Measurements from ENCODE around the gene TLCD4. TPM values are rescaled to one million over a fixed set of nuclear protein-coding genes. Genes with fewer than 3 reads are reported as not detected.
"Not testable (repeated sequence)": the region's sequence is repeated elsewhere in the genome, so short reads cannot be mapped to it uniquely, and the experiment has no call there.

TLCD4 gene
- total RNA-seq, 1 experiment from 2014 or later = 2.9 TPM

GRCh38 chr1:95088303-95088702, 28.9 kb upstream of the TLCD4 start:
- Histone ChIP-seq H3K9me3 (ENCODE audit: control insufficient read depth, insufficient read depth, low read depth, low read length) (no peaks in the 10 kb centered on the region), H3K27ac (ENCODE audit: low read length) (no peak overlapping the region), H3K4me3 (ENCODE audit: low read depth in 2 of 2, low read length in 2 of 2) (no peak overlapping the region), H3K36me3 (ENCODE audit: control insufficient read depth, insufficient read depth, low read length) (no peaks in the 10 kb centered on the region), H3K27me3 (ENCODE audit: control insufficient read depth, insufficient read depth, low read length) (no peaks in the 10 kb centered on the region), H3K4me1 (ENCODE audit: control insufficient read depth, insufficient read depth, low read length) (no peaks in the 10 kb centered on the region)
- POLR2A ChIA-PET = no interaction called here
- BruUV-seq (replicated peaks) = no TSS peak
- TF ChIP-seq POLR2AphosphoS5 (IDR thresholded peaks at IDR 0.05; ENCODE audit: low read depth, low read length) = no peak
- no peak for TF ChIP-seq TCF7L2 (IDR thresholded peaks at IDR 0.05; ENCODE audit: low read depth, low read length)
- no peak for TF ChIP-seq SIN3A (IDR thresholded peaks at IDR 0.05; ENCODE audit: borderline replicate concordance, insufficient read depth, low read depth, low read length)
- no peak for TF ChIP-seq CTCF (IDR thresholded peaks at IDR 0.05)
- TF ChIP-seq REST (IDR thresholded peaks at IDR 0.05; ENCODE audit: insufficient read depth in 1 of 2, low read depth in 2 of 2, low read length in 1 of 2) = no peak
- in situ Hi-C loops (cut with HindIII; ENCODE audit: low pct_unique_long_range_greater_than_20kb, low sequenced_read_pairs) (no loop called here), intact Hi-C loops (cut with micrococcal nuclease; ENCODE audit: unreplicated experiment) (no loop called here)
- no peak for ATAC-seq
- CTCF ChIA-PET = no interaction called here
- no peak for DNase-seq (ENCODE audit: low read depth, low spot score)

- intact Hi-C loops (cut with micrococcal nuclease; ENCODE audit: unreplicated experiment) = no loop called here
- TF ChIP-seq TCF7L2 (IDR thresholded peaks at IDR 0.05; ENCODE audit: low read depth, low read length) = no peak
- no peaks in the 10 kb centered on the region for H3K36me3 ChIP-seq (ENCODE audit: control insufficient read depth, insufficient read depth, low read length)
- POLR2A ChIA-PET = no interaction called here
- H3K4me1 ChIP-seq (ENCODE audit: control insufficient read depth, insufficient read depth, low read length) = no peaks in the 10 kb centered on the region
- no peaks in the 10 kb centered on the region for H3K27me3 ChIP-seq (ENCODE audit: control insufficient read depth, insufficient read depth, low read length)
- DNase-seq (ENCODE audit: low read depth, low spot score) (no peak), ATAC-seq (no peak)
- in situ Hi-C loops (cut with HindIII; ENCODE audit: low pct_unique_long_range_greater_than_20kb, low sequenced_read_pairs) = no loop called here
- no peak overlapping the region for H3K4me3 ChIP-seq (ENCODE audit: low read depth in 2 of 2, low read length in 2 of 2)
- H3K9me3 ChIP-seq (ENCODE audit: control insufficient read depth, insufficient read depth, low read depth, low read length) = no peaks in the 10 kb centered on the region
- CTCF ChIA-PET = no interaction called here
- no TSS peak for BruUV-seq (replicated peaks)
- H3K27ac ChIP-seq (ENCODE audit: low read length) = no peak overlapping the region
Measured at GRCh38 chr1:95089650-95090287, 27.4 kb upstream of the TLCD4 start.

GRCh38 chr1:95091290-95091689, 25.9 kb upstream of the TLCD4 start:
- DNase-seq (ENCODE audit: low read depth, low spot score); ATAC-seq; CTCF ChIA-PET; H3K4me3 ChIP-seq (ENCODE audit: low read depth in 2 of 2, low read length in 2 of 2); H3K9me3 ChIP-seq (ENCODE audit: control insufficient read depth, insufficient read depth, low read depth, low read length); BruUV-seq (replicated peaks); H3K27me3 ChIP-seq (ENCODE audit: control insufficient read depth, insufficient read depth, low read length); H3K36me3 ChIP-seq (ENCODE audit: control insufficient read depth, insufficient read depth, low read length); in situ Hi-C loops (cut with HindIII; ENCODE audit: low pct_unique_long_range_greater_than_20kb, low sequenced_read_pairs); intact Hi-C loops (cut with micrococcal nuclease; ENCODE audit: unreplicated experiment); POLR2A ChIA-PET; H3K4me1 ChIP-seq (ENCODE audit: control insufficient read depth, insufficient read depth, low read length); H3K27ac ChIP-seq (ENCODE audit: low read length): not testable (repeated sequence)

GRCh38 chr1:95092891-95093290, 24.3 kb upstream of the TLCD4 start:
- CTCF ChIA-PET; intact Hi-C loops (cut with micrococcal nuclease; ENCODE audit: unreplicated experiment); H3K9me3 ChIP-seq (ENCODE audit: control insufficient read depth, insufficient read depth, low read depth, low read length); H3K4me3 ChIP-seq (ENCODE audit: low read depth in 2 of 2, low read length in 2 of 2); H3K4me1 ChIP-seq (ENCODE audit: control insufficient read depth, insufficient read depth, low read length); H3K36me3 ChIP-seq (ENCODE audit: control insufficient read depth, insufficient read depth, low read length); H3K27ac ChIP-seq (ENCODE audit: low read length); H3K27me3 ChIP-seq (ENCODE audit: control insufficient read depth, insufficient read depth, low read length); BruUV-seq (replicated peaks); DNase-seq (ENCODE audit: low read depth, low spot score); in situ Hi-C loops (cut with HindIII; ENCODE audit: low pct_unique_long_range_greater_than_20kb, low sequenced_read_pairs); ATAC-seq; POLR2A ChIA-PET: not testable (repeated sequence)
